AG04450 (cell line): ENCODE measurements around the gene SYTL3. TPM values are rescaled to one million over a fixed set of nuclear protein-coding genes. Genes with fewer than 3 reads are reported as not detected.

ENCODE experiments used
- CTCF ChIA-PET: fragments of 300-600, 350-600 bp; formaldehyde crosslinking; extraction: SDS; loops from one replicate; lab custom pipeline; 2022; ENCODE audit warnings: antibody characterized with exemption, inconsistent platforms; lab: Charles Lee
- POLR2A ChIA-PET: fragments of 350-600 bp; formaldehyde crosslinking; extraction: SDS; loops from one replicate; lab custom pipeline; 2021; ENCODE audit warnings: antibody characterized with exemption, inconsistent platforms; lab: Yijun Ruan, JAX
- DNase-seq: peaks from one replicate; pipeline ENCODE4 v3.0.0-alpha.2; 2011; ENCODE audit warnings: low read depth, low spot score
- H3K27ac ChIP-seq: one replicate; pipeline ENCODE4 v1.5.1; 2012; ENCODE audit warnings: low read depth, low read length, control low read depth
- H3K27me3 ChIP-seq: one replicate; pipeline ENCODE4 v1.6.0; 2012; ENCODE audit warnings: low read length; ENCODE audit not compliant: control insufficient read depth, insufficient read depth
- H3K4me3 ChIP-seq: 2 replicates; pipeline ENCODE4 v1.5.1; 2011; ENCODE audit warnings: mild to moderate bottlenecking, low read depth, low read length, control low read depth
- H3K9me3 ChIP-seq: 2 replicates; pipeline ENCODE4 v1.5.1; 2012; ENCODE audit warnings: low read length; ENCODE audit not compliant: control insufficient read depth, insufficient read depth
- CTCF ChIP-seq: IDR thresholded peaks from 2 replicates; pipeline ENCODE4 v1.5.1; 2011; ENCODE audit warnings: low read depth, low read length, control low read depth, inconsistent platforms
- polyA plus RNA-seq: library from polyadenylated mRNA; depleted of rRNA; stranded (reverse); fragments of >200 nt; gene quantifications from 2 replicates; pipeline ENCODE4 v1.2.3, GENCODE V29; 2011

The SYTL3 gene
- polyA plus RNA-seq, 1 experiment: 1.6 TPM

GRCh38 chr6:158627940-158628211 lies 22.0 kb upstream of the SYTL3 start:
- POLR2A ChIA-PET: no interaction called here

GRCh38 chr6:158628542-158628941 lies 21.3 kb upstream of the SYTL3 start:
- no peak overlapping the region for H3K27ac ChIP-seq
- H3K9me3 ChIP-seq: no peaks in the 10 kb centered on the region
- TF ChIP-seq CTCF: no peak
- ChIA-PET POLR2A (no interaction called here), CTCF (interaction anchor here (2.5 kb wide), 1 partner anchor 63 kb away, joined by 10 read pairs; no protein-coding TSS in a partner anchor)
- no peak for DNase-seq
- no peak overlapping the region for H3K4me3 ChIP-seq
- H3K27me3 ChIP-seq: no peaks in the 10 kb centered on the region

More at GRCh38 chr6:158627940-158628211, 22.0 kb upstream of the SYTL3 start:
- TF ChIP-seq CTCF: no peak
- Histone ChIP-seq H3K27me3 (no peaks in the 10 kb centered on the region), H3K9me3 (no peaks in the 10 kb centered on the region), H3K27ac (no peak overlapping the region), H3K4me3 (no peak overlapping the region)
- CTCF ChIA-PET: no interaction called here
- DNase-seq: no peak

- Histone ChIP-seq H3K27me3 (no peaks in the 10 kb centered on the region), H3K4me3 (no peak overlapping the region), H3K27ac (peak overlapping the region; percentile 21), H3K9me3 (no peaks in the 10 kb centered on the region)
- CTCF ChIA-PET: interaction anchor here (1.2 to 2.5 kb wide), 3 partner anchors 24 to 62 kb away, joined by 3 to 10 read pairs (median 3); no protein-coding TSS in a partner anchor
- POLR2A ChIA-PET: interaction anchor here (1.4 kb wide), 1 partner anchor 9 kb away, joined by 3 read pairs; no protein-coding TSS in a partner anchor
- TF ChIP-seq CTCF: no peak
- DNase-seq: no peak
Observed at GRCh38 chr6:158629367-158630221, 20.3 kb upstream of the SYTL3 start.

- no peak overlapping the region for H3K4me3 ChIP-seq
- ChIA-PET POLR2A (interaction anchor here (1.4 to 1.7 kb wide), 2 partner anchors 10 to 13 kb away, joined by 3 to 8 read pairs; partner anchors contain the start of gene DYNLT1), CTCF (interaction anchor here (1.0 to 2.5 kb wide), 5 partner anchors 25 to 410 kb away, joined by 3 to 10 read pairs (median 4); no protein-coding TSS in a partner anchor)
- no peak for TF ChIP-seq CTCF
- no peaks in the 10 kb centered on the region for H3K9me3 ChIP-seq
- no peak for DNase-seq
- no peaks in the 10 kb centered on the region for H3K27me3 ChIP-seq
- H3K27ac ChIP-seq: peak overlapping the region; percentile 82
Observed at GRCh38 chr6:158630938-158631616, 18.8 kb upstream of the SYTL3 start.
